Measurements from ENCODE around the gene DEK.

The DEK gene

DNA sequence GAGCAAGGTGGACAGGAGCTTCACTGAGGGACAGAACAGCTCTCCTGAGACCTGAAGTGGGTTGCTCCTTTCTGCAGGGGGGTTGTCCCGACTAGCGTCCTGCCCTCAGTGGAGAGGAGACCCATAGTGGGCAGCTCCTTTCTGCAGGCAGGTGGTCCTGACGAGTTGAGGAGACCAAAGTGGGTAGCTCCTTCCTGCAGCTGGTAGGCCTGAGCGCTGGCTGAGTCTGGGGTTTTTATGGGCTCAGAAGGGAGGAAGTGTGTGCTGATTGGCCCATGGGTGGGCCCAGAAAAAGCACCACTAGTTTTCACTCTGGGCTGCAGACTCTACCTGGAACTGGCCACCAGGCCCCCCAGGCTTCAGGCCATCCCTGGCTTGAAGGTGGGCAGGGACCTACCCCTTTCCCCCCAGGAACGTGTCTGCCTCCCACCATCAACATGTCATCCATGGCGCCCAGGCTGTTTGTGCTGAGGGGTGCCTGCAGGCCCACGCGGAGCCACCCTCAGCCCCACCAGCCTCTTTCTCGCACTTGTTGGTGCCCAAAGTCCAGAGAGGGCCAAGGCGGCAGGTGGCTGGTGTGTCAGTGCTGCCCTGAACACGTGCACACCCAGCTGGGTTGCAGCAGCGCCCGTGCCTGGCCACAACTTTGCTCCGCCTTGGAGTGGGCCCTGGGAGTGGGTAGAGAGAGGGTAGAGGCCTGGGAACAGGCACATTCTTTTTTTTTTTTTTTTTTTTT, 1.6 kb upstream of the DEK start:
- DNase-seq (ENCODE audit: low spot score), result no peak

DNA sequence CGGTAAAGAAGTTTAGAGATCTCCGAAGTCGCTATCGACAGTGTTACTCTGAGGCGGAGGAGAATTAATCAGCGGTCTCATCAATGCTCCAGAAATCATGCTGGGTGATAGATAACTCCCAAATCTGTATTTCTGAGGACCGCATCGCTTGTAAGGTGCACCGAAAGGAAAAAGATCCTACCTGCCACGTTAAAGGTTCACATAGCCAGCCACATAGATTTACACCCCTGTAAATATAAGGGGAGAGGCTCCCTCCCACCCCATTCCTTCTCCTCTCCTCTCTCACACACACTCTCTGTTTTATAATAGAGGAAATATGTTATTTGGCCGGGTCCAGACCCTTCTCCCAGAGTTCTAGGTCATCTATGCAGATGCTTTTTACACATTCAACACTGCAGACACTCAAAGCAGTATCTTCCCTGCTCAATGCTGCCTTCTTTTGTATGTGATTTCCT, 620 bp upstream of the DEK start:
- no peak for DNase-seq (ENCODE audit: low spot score)

DNA sequence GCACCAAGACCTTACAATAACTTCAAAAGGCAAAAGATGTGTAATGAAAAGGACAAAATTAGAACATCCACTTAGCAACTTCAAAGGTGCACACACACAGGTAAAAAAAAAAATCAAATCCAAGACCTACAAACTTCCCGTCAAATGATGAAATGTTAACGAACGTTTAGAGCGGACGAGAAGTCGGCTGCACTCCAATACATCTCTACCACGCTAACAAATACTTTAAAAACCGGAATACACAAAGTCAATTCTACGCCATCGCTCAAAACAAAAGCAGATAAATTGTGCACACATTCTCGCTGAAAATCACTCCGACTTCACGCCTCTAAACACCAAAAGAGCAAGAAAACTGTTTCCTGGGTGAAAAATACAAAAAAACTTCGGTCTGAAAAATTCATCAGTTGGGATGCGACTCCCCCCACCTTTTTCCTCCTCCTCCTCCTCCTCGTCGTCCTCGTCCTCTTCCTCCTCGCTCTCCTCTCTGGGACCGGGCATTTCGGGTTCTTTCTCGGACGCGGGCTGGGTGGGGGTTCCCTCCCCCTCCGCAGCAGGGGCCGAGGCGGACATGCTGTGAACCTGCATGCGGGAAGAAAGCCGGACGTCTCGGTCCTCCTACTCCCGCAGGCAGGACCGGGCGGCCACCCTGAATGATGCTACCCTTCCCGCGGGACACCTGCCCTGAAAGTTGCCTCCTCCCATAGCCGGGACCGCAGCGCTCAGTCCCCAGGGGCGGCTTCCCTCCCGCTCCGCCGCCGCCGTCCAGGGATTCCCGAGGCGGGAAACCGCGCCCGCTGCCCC, 712 bp downstream of the DEK start:
- peak; percentile 30 for DNase-seq (ENCODE audit: low spot score)

DNA sequence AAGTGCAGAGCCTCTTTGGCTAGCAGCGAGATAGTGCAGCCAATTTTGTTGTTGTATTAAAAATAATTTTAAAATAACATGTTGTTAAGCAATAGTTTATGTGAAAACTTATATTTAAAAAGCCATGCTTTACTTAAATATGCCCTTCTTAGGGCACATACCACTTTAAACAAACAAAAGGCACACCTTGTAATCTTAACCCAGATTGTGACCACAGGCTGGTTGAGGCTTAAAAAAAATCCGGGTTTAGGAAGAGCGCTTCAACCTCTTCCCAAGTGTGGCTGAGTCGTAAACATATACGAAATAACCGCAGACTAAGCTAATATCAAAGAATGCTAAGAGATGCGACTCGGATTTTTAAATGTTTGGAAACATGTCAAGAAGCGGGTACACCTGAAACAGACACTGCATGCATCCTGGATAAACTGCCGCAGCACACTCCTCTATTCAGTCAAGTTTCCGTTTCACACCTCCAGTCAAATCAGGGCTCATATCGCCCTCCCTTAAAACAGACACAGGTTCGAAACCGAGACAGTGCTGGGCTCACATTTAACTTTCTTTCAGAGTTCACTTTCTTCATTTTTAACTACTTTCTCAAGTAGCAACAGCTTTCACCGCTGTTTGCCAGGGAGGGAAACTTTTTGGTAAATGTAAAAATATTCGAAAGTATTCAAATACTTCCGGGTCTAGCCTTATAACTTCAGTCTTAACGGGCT, 1.5 kb downstream of the DEK start:
- peak; percentile 45 for DNase-seq (ENCODE audit: low spot score)

DNA sequence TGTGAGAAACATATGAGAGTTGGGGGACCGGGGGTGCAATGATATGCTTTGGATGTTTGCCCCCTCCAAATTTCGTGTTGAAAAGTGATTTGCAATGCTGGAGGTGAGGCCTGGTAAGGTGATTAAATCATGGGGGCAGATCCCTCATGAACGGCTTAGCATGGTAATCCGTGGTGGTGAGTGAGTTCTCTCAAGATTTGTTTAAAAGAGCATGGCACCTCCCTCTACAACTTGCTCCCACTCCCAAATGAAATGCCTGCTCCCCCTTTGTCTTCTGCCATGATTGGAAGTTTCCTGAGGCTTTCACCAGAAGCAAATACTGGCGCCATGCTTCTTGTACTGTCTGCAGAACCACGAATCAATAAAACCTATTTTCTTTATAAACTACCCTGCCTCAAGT, 2.5 kb downstream of the DEK start:
- DNase-seq (ENCODE audit: low spot score), result no peak

DNA sequence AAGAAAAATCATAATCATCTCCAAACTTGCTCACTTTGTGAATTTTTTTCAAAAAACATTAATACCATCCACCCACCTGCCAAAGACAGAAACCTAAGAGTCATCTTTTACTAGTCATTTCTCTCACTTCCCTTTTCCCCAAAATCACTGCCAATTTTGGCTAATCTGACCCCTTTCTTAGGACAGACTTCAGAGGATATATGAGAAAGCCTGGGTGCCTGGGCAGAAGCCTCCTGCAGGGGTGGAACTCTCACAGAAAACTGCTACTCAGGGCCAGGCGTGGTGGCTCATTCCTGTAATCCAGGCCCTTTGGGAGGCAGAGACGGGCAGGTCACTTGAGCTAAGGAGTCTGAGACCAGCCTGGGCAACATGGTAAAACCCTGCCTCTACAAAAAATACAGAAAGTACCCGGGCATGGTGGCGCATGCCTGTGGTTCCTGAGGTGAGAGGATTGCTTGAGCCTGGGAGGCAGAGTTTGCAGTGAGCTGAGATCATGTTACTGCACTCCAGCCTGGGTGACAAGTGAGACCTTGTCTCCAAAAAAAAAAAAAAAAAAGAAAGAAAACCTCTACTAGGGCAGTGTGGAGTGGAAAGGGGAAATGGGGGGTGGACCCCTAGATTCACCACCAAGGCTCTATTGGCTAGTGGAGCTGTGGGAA, 3.8 kb downstream of the DEK start:
- peak; percentile 54 for DNase-seq (ENCODE audit: low spot score)

DNA sequence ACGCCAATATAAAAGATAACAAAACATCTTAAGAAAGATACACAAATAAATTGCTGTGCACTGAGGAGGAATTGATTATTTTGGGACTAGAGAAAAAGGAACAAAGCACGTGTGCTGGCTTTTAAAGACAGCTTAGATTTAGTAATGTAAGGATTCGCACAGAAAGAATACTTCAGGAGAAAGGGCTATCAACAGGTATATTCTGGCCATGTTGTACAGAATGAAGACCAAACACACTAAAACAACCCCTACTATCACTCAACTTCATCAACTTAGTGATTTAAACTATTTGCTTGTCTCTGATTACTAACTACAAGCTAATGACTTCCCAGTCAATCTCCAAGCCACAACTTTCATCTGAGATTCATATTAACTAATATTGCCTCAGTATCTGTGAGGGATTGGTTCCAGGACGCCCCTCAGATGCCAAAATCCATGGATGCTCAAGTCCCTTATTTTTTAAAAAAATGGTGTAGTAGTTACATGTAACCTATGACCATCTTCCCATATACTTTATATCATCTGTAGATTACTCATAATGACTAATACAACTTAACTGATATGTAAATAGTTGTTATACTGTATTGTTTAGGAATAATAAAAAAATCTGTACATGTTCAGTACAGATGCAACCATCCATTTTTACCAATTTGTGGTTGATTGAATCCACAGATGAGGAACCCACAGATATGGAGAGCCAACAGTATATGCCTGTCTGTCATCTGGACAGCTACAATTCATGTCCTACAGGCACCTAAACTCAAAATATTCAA, 4.5 kb downstream of the DEK start:
- DNase-seq (ENCODE audit: low spot score), result peak; percentile 68

DNA sequence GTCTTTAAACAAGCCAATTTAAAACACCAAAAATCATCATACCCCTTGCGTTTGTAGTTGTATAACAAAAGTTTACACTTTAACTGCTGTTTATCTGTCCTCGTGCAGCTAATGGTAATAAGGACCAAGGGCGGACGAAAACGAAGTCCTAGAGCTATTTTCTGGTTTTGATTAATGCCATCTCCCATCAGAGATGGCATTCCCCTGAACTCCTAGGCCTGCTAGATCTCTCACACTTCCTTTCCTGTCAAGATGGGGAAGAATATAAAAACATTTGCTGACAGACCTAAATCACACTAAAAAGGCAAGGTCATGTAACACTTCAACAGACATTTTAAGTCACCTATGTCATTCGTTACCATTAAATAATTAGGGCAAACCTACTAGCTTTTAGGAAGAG, 9.5 kb downstream of the DEK start:
- no peak for DNase-seq (ENCODE audit: low spot score)

DNA sequence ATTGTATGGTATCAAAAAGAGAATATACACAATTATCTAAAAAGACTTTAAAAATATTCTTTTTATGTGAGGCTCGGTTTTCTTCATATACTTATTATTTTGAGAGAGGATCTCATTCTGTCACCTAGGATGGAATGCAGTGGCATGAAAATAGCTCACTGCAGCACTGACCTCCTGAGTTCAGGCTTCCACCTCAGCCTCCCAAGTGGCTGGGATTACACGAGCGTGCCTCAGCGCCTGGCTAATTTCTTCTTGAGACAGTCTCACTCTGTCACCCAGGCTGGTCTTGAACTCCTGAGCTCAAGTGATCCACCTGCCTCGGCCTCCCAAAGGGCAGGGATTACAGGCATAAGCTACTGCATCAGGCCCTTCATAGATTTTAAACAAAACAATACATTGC, 10.7 kb downstream of the DEK start:
- DNase-seq (ENCODE audit: low spot score), result no peak

DNA sequence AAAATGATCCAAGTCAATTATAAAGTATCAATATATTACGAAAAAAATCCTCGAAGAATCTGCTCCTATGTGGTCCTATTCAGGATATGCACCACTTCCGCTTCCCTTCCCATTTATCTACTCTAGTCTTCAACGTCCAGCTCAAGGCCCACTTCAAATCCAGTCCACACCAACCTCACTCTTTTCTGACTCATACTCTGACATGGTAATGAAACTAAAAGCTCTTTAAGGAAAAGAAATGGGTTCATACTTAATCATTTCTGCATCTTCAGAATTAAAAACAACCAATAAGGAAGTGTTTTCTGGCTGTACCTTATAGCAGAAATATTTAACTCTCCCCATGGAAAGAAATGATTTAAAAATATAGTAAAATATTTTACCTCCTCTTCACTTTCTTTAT, 15.1 kb downstream of the DEK start:
- no peak for DNase-seq (ENCODE audit: low spot score)

DNA sequence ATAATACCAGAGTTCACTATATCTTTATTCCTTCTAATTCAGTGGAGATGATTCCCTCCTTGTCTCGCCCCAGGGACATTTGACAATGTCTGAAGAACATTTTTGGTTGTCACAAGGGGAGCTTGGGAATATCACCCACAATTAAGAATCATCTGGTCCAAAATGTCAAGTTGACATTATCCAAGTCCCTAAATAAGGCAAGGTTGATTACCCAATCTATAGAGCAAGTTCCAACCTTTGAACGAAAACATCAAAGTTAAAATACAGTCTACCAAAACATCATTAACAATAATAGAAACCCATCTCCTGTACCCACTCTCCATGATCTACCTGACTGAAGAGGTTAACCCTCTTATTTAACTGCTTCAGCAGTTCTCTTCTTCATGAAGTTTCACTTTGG, 15.6 kb downstream of the DEK start:
- no peak for DNase-seq (ENCODE audit: low spot score)

DNA sequence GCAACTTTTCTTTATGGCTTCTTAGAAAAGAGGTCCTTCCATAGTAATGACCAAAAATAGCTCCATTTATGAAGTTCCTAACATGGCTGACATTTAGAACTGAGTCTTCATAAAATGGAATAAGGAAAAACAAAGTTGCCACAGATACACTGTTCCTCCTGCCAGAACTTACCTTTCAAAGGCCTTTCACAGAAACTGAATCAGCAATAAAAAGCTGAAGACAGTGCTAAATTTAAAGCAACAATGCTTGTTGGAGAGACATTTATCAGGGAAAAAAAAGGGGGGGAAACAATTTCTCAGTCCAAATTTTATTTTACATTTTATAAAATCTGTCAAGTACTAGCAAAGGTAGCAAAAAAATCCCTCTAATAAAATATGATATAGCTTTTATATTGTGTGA, 17.3 kb downstream of the DEK start:
- peak; percentile 34 for DNase-seq (ENCODE audit: low spot score)

DNA sequence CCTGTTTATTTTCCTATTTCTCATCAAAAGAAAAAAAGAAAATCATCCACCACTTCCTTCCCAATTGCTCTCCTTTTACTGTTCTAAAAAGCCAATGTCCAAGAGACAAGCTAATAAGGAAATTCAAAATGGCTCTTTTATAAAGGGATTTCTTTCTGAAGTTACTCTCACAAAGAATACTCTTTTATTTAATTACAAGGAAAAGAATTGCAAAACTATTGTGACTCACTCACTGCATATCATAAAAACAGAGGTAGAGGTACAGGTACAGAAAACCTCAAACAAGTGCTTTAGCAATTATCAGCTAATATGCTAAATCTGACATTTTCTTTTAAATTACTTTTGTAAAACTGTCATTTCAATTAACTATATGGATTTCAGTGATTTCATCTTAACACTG, 18.1 kb downstream of the DEK start:
- DNase-seq (ENCODE audit: low spot score), result no peak

DNA sequence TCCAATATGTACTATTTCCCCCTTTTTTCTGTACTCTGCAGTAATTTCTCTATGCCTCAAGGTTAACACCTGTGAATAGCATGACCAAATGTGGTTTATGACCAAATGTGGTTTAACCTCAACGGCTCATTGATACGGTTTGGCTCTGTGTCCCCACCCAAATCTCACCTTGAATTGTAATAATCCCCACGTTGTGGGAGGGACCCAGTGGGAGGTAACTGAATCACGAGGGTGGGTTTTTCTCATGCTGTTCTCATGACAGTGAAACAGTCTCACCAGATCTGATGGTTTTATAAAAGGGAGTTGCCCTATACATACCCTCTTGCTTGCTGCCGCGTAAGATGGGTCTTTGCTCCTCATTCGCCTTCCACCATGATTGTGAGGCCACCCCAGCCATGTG, 18.7 kb downstream of the DEK start:
- DNase-seq (ENCODE audit: low spot score), result no peak

DNA sequence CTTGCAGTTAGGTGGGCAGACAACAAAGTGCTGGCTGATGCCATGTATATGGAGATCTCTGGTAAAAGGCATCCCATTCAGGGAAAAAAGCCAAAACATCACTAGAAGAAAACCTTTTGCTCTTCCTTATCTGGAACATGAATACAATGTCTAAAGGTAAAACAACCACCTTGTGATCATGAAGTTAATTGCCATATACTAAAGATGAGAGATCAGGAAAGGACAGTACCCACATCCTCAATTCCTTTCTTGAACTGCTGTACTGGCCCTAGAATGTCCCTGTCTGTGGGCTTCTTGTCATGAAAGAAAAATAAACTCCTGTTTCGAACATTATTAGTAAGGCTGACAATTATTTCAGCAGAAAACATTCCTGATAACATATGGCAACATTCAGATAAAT, 19.3 kb downstream of the DEK start:
- DNase-seq (ENCODE audit: low spot score), result no peak

DNA sequence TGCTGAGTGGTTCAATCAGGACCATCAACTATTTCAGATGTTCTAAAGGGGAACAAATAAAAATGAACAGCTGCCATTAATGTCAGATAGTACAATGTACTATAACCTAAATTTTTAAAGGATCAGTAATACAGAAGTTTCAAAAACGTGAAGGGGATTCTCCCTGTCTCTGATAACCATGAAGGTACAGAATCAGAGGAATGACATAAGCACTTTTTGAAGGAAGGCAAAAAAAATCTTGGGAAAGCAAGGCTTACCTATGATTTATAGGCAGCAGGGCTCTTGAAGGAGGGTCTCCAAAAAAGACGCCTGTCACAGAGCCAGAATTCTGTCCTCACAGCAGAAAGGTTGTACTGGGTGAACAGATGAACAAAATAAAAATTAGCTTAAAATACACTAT, 20.1 kb downstream of the DEK start:
- no peak for DNase-seq (ENCODE audit: low spot score)

DNA sequence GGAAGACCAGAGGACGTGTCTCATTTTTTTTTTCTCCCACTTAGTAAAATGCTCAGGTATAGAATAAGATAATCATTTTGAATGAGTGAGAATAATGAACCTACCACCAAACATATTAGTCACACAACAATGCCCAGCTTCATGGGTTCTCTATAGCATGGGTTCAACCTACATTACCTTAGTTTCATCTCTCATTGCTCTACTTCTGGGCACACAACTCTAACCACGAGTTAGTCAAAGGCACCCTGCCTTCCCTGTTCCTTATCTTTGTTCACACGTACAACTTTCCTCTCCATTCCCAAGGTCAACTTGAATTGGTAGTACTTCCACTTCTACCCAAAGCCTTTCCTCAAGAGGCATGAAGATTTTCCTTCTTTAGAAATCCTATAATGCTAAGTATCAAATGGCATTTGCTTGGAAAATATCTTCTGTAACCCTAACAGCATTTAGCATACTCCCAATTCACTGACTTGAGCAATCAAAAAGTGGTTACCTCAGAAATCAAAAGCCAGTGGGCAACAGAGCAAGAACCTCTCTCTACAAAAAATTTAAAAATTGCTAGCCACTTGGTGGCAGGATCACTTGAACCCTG, 20.9 kb downstream of the DEK start:
- no peak for DNase-seq (ENCODE audit: low spot score)

DNA sequence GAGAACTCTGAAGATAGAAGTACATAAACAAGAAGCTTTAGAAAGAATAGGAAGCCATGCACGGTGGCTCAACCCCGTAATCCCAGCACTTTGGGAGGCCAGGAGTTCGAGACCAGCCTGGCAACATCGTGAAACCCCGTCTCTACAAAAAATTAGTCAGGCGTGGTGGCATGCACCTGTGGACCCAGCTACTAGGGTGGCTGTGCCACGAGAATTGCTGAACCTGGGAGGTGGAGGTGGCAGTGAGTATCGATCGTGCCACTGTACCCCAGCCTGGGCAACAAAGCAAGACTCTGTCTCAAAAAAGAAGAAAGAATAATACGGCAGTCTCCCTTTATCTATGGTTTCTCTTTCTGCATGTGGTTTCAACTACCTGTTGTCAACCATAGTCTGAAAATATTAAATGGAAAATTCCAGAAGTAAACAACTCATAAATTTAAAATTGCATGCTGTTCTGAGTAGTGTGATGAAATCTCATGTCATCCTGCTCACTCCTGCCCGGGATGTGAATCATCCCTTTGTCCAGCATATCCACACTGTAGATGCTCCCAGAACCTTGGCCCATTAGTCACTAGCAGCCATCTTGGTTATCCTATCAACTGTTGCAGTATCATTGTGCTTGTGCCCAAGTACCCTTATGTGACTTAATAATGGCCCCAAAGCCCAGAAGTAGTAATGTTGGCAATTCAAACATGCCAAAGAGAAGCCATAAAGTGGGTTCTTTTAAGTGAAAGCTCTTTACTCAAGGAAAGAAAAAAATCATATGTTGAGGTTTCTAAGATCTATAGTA, 22.1 kb downstream of the DEK start:
- DNase-seq (ENCODE audit: low spot score), result peak; percentile 91

DNA sequence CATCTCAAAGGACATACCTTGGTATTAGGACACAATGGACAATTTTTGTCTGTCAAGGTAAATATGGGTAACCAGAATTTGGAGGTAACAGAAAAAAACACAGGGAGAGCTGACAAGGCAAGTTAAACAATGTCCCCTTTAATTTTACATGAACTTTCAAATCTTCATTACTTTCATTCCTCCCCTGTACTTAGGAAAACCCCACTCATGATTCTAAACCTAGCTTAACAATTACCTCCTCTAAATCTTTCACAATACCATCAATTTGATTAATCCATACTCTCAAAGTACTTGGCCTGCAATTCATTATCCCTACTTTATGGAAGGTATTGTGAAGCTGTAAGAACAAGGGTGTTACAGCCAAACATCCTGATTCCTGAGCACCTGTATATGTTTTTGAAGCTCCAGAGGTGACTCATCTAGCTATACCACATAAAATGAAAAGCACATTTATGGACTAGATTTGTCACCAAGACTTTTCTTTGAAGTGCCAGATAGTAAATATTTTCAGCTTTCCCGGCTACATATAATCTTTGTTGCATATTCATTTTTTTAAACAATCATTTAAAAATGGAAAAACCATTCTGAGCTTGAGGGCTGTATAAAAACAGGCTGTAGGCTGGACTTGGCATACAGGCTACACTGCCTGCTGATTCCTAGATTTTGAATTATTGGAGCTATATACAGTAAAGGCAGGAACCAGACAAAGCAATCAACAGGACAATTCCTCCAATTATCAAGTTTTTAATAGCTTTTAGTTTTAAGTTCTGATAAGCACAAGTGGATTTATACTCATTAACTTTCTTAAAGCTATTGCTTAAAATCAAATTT, 22.9 kb downstream of the DEK start:
- peak; percentile 31 for DNase-seq (ENCODE audit: low spot score)

DNA sequence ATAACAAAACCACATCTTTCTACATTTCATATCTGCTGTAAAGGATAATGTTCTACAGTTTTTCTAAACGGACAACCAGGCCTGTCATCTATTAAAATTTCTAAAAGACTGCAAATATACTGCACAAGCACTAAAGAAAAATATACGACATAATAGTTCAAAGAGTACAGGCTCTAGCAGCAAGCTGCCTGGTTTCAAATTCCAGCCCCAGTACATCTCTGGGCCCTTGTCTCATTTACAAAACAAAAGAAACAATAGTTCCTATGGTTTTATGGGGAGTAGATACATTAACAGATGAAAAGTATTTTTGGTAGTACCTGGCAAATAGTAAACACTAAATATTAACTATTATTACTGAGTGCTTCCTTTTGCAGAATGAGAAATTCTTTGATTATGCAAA, 24.1 kb downstream of the DEK start:
- no peak for DNase-seq (ENCODE audit: low spot score)

Data from RKO (cell line).